Skin epidermis (tissue), 12 donors: ENCODE measurements around the gene CALN1.
"Not testable (repeated sequence)": the region's sequence is repeated elsewhere in the genome, so short reads cannot be mapped to it uniquely, and the experiment has no call there.

Experiments used
- H3K27ac ChIP-seq, 21 experiments: fragments of 200-600 bp; sonication (generic) in 11 of 21; one replicate each; pipeline ENCODE4 v1.5.0; 2020; ENCODE audit warnings: mild to moderate bottlenecking in 3 of 21, inconsistent platforms in 2 of 21, moderate library complexity in 2 of 21
- H3K4me3 ChIP-seq, 7 experiments: fragments of 200-600 bp; sonication (generic) in 2 of 7; one replicate each; pipeline ENCODE4 v1.5.0; 2020; ENCODE audit warnings: inconsistent platforms in 2 of 7, mild to moderate bottlenecking in 2 of 7, moderate library complexity in 1 of 7

Gene CALN1

DNA sequence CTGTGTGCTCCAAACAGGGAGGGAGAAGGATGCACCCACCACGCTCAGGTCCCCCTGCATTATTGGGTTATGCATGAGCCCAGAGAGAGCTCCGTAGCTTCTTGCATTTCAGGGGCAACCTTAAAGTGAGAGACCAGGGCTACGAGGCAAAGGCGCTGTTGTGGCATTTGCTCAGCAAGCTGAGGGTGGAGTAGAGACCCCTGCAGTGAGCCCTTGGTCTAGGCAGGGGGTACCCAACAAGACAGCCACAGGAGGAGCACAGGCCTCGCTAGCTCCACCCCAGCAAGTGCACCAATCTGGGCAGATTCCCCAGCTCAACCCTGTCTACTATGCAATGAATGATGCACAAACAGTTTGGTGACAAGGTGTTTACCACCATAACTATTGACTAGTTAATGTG lies 198.4 kb downstream of the CALN1 start:
- Histone ChIP-seq H3K27ac (no peak overlapping the region), H3K4me3 (no peak overlapping the region)

GRCh38 chr7:72213081-72213480 lies 199.1 kb downstream of the CALN1 start:
- Histone ChIP-seq H3K27ac (no peak overlapping the region), H3K4me3 (no peak overlapping the region)

DNA sequence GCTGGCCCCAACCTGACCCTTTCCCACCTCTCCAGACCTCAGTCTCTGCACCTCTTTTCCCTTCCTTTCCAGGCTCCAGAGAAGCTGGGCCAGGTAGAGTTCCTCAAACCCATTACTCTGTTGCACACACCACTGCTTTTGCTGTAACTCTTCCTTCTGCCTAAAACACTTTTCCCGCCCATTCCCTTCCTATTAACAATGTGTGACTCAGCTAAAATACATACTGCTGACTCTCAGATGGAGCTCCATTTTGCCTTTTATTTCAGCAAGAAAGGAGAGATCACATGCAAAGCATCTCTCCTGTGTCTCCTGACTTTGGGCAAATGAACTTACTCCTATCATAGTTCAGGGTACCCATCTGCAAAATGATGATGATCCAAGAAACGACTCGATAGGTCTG lies 201.0 kb downstream of the CALN1 start:
- Histone ChIP-seq H3K27ac (no peak overlapping the region), H3K4me3 (no peak overlapping the region)

GRCh38 chr7:72209006-72209405 lies 203.1 kb downstream of the CALN1 start:
- H3K4me3 ChIP-seq, H3K27ac ChIP-seq: not testable (repeated sequence)

- Histone ChIP-seq H3K4me3 (no peak overlapping the region), H3K27ac (no peak overlapping the region)
Observed at GRCh38 chr7:72196176-72196575, 216.0 kb downstream of the CALN1 start.

DNA sequence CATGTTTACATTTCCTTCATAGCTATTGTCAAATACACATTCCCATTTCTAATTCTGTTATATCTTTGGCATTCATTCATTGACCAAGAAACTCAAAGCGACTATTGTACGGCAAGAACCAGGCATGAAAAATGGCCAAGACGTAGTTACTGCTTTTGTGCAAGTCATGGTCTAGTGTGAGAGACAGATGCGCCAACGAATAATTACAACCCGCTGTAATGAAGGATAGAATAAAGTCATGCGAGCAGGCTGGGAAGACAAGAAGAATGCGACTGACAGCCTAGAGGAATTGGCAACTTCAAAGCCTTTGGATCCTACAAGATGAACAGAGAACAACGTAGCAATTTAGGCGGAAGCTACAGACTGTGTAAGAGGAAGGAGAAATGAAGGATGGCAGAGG lies 221.2 kb downstream of the CALN1 start:
- H3K4me3 ChIP-seq, result no peak overlapping the region
- H3K27ac ChIP-seq, result no peak overlapping the region

DNA sequence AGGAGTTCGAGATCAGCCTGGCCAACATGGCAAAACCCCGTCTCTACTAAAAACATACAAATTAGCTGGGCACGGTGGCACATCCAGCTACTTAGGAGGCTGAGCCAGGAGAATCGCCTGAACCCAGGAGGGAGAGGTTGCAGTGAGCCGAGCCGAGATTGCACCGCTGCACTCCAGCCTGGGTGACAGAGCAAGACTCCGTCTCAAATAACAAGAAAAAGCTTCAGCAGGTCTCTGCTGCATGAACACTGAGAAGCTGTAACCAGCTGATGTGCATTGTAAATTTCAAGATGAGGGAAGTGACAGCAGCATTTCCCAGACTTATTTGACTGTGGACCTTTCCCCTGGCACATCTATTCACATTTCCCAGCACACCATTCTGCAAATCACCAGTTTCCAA lies 222.0 kb downstream of the CALN1 start:
- H3K27ac ChIP-seq, result no peak overlapping the region

DNA sequence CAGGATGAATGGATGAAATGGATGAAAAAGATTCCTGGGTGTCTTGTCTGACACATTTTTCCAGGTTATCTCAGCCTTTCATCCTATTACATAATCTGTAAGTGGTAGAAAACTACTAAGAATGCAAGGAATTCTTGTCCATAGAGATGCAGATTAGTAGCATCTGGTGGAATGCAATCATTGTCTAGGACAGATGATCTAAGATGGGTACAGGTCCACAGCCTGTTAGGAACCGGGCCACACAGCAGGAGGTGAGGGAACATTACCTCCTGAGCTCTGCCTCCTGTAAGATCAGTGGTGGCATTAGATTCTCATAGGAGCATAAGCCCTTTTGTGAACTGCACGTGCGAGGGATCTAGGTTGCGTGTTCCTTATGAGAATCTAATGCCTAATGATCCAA lies 225.0 kb downstream of the CALN1 start:
- no peak overlapping the region for H3K4me3 ChIP-seq

More for the DNA sequence above, 222.0 kb downstream of the CALN1 start:
- H3K4me3 ChIP-seq, result no peak overlapping the region

GRCh38 chr7:72183835-72184234 lies 228.3 kb downstream of the CALN1 start:
- Histone ChIP-seq H3K27ac (no peak overlapping the region), H3K4me3 (no peak overlapping the region)

More for the DNA sequence above, 225.0 kb downstream of the CALN1 start:
- H3K27ac ChIP-seq, result no peak overlapping the region

DNA sequence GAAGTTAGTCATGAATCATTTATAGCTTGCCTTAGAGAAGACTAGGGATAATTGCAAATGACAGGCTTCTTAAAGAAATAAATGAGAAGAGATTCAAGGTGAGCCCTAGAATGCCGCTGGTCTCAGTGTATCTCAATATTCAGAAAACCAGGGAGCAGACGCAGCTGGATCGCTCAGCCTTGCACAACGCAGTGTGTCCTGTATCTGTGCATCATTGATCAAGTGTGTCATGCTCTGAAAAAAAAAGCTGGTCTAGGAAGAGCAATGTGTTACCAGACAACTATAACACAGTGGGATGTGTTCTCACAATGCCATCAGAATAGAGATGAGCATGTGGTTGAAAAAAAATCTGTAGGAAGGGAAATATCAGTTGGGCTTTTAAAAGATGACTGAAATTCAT lies 230.1 kb downstream of the CALN1 start:
- no peak overlapping the region for H3K27ac ChIP-seq
- H3K4me3 ChIP-seq, result no peak overlapping the region

GRCh38 chr7:72176875-72177274 lies 235.3 kb downstream of the CALN1 start:
- no peak overlapping the region for H3K4me3 ChIP-seq
- no peak overlapping the region for H3K27ac ChIP-seq

DNA sequence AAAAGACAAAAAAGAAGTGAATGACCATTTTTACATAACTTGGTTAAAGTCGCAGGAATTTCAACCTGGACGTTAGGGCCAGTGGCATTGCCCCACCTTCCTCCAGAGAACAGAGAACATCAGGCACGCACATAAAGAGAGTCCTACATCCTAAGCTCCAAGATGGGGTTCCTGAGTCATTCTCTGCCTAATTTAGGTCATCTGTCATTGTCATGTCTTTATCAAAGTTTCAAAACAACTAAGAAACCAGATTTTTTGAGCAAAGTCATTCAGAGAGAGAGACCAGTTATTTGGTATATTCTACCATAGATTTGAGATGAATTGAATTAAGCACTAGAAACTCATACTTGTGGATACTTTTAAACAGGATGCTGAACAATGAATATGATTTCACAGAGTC lies 241.7 kb downstream of the CALN1 start:
- H3K27ac ChIP-seq, result no peak overlapping the region
- H3K4me3 ChIP-seq, result no peak overlapping the region

- no peak overlapping the region for H3K4me3 ChIP-seq
- H3K27ac ChIP-seq, result no peak overlapping the region
Observed at GRCh38 chr7:72163271-72163670, 248.9 kb downstream of the CALN1 start.

DNA sequence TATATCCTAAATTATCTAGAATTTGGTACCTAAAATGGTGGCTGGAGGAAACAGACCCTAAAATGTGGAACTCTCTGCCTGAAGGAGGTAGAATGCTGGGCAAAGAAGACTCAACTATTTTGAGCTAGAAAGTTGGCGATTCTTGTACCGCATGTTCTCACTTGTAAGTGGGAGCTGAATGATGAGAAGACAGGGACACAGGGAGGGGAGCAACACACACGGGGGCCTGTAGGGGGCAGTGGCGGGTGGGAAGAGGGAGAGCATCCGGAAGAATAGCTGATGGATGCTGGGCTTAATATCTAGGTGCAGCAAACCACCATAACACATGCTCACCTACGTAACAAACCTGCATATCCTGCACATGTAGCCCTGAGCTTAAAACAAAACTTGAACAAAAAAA lies 250.6 kb downstream of the CALN1 start:
- Histone ChIP-seq H3K4me3 (no peak overlapping the region), H3K27ac (no peak overlapping the region)

- Histone ChIP-seq H3K4me3 (no peak overlapping the region), H3K27ac (no peak overlapping the region)
Observed at GRCh38 chr7:72159911-72160310, 252.2 kb downstream of the CALN1 start.

DNA sequence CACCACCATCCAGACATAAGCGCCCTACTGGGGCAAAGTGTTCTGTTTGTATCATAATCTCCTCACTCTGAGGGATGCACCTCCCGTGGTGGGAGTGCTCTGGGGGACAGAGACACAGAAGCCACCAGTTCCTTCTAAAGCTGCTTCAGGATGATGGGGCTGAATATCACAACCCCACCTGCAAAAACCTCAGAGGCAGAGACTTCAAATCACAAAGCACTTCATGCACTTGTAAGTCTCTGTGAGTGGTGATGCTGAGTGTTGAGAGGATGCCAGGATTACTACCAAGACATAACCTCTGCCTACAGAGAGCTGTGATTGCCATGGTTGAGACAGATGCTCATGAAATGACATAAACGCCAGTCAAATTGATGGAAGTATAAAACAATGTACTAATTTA lies 255.5 kb downstream of the CALN1 start:
- Histone ChIP-seq H3K4me3 (no peak overlapping the region), H3K27ac (no peak overlapping the region)

DNA sequence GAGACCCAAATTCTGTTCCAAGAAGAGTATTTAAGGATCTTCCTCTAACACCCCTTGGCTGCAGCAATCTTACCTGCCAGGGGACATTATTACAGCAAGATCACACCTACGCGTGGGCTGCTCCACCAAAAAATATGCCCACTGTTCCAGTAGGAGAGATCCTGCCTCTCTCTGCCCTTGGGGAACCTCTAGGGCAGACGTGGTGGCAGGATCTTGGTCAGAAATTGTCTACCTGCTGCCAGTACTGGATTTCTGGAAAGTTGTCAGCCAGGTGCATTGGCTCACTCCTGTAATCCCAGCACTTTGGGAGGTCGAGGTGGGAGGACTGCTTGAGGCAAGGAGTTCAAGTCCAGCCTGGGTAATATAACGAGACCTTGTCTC lies 259.0 kb downstream of the CALN1 start:
- Histone ChIP-seq H3K4me3 (no peak overlapping the region), H3K27ac (no peak overlapping the region)

GRCh38 chr7:72152161-72153131 lies 259.7 kb downstream of the CALN1 start:
- Histone ChIP-seq H3K27ac (no peak overlapping the region), H3K4me3 (no peak overlapping the region)

GRCh38 chr7:72140566-72140965 lies 271.6 kb downstream of the CALN1 start:
- Histone ChIP-seq H3K27ac (no peak overlapping the region), H3K4me3 (no peak overlapping the region)

- no peak overlapping the region for H3K4me3 ChIP-seq
- no peak overlapping the region for H3K27ac ChIP-seq
Observed at GRCh38 chr7:72127136-72127535, 285.0 kb downstream of the CALN1 start.

DNA sequence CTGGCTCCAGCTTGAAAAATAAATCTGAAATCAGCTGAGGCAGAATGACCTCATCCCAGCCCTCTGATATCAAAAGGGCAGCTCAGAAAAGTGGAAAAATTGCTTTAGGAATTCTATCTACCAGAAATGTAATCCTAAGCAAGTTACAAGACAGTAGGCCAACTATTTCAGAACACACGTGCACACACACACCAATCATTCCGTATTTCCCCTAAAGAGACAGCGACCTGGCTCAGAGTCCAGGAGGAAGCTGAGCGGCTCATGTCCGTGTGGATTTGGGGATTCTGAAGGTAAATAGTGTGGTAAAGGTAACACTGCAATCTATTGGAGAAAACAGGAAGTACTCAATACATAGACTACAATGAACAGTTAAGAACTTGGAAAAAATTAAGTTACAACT lies 288.2 kb downstream of the CALN1 start:
- Histone ChIP-seq H3K27ac (no peak overlapping the region), H3K4me3 (no peak overlapping the region)

GRCh38 chr7:72118366-72118765 lies 293.8 kb downstream of the CALN1 start:
- H3K4me3 ChIP-seq, result no peak overlapping the region
- H3K27ac ChIP-seq, result no peak overlapping the region
